Hippocampal formation (tissue), 2 donors: ENCODE measurements around the gene TSHZ3.

Source experiments
- DNase-seq, 2 donors: peaks; one replicate each; lab custom pipeline; 2025; lab: John Stamatoyannopoulos, UW

TSHZ3 gene

DNA sequence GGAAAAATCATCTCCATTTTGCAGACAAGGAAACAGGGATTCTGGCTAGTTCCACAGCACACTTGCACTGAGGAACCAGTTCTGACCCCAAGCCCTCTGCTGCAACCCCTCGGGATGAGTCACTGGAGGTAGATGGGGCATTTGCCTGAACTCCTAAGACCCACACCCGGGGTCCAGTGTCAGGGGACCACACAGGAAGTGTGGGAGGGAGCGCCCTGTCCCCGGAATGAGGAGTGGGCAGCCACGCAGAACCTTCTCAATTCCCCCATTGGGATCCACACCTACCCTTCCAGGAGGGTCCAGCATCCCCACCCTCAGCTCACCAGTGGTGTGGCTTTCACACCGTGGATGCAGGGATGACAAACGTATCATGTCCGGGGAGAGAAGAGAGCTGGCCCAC lies 62.7 kb downstream of the TSHZ3 start:
- DNase-seq, result no peak

DNA sequence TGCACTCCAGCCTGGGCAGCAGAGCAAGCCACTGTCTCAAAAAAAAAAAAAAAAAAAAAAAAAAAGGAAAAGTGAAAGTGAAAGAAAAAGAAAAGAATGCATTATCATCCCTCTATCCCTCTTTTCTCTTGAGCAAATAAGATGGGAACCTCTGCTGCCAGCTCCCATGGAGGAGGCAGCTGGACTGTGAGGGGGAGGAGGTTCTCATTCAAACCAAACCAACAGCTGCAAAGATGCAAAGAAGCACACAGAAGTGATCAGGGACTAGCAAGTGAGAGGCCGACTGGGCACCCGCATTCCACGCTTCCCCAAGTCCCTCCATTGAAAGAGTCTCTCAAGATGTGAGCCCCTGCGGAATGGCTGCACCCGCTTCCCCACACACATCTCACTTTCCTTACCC lies 63.5 kb downstream of the TSHZ3 start:
- DNase-seq, result no peak

DNA sequence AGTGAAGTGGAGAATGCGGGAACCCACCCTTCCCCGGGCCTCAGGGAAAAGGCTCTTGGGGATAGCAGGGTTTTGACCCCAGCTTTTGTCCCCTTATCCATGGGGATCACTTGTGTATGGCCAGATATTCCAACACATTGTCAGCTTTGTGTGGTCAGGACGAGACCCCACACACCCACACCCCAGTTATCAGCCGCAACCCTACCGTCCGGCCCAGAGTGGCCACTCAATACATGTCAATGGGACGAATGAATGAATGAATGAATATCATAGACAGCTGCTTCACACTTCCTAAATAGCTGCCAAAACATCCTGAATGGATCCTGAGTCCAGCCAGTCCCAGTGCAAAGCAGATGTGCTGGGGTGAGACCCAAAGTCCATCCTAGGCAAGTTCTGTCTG lies 64.6 kb downstream of the TSHZ3 start:
- DNase-seq, result no peak

DNA sequence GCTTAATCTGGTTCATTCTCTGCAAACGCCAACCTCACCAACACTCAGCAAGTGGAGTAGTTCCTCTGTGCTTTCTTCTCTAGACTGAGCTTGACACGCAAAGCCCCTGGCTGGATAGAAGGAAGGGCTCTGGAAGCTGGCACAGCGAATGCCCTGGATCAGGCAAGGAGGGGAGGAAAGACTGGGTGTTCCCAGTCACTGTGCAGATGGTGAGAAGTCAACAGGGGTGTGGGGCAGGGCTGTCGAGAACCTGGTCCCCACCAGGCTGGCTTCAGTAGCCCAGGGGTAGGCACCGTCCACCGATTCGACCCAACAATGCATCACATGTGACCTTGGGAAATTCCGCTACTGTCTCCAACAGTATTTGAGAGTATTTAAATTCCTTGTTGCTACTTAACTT lies 65.5 kb downstream of the TSHZ3 start:
- no peak for DNase-seq

DNA sequence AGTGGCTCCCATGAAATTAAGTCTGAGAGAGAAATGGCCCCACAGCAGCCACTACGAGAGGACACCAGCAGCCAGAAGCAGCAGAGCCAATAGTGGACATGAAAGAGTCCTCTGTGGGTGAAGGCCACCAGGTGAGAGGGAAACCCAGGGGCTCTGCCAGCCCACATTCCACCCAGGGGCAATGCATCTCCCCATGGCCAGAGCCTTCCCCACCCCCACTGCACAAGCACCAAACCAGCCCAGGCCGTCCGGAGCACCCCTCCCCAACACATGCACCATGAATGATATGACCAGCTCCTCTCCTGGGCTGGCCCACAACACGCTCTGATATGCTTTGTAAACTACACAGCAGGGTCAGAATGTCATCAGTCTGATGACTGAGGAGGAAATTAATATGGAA lies 66.9 kb downstream of the TSHZ3 start:
- no peak for DNase-seq

DNA sequence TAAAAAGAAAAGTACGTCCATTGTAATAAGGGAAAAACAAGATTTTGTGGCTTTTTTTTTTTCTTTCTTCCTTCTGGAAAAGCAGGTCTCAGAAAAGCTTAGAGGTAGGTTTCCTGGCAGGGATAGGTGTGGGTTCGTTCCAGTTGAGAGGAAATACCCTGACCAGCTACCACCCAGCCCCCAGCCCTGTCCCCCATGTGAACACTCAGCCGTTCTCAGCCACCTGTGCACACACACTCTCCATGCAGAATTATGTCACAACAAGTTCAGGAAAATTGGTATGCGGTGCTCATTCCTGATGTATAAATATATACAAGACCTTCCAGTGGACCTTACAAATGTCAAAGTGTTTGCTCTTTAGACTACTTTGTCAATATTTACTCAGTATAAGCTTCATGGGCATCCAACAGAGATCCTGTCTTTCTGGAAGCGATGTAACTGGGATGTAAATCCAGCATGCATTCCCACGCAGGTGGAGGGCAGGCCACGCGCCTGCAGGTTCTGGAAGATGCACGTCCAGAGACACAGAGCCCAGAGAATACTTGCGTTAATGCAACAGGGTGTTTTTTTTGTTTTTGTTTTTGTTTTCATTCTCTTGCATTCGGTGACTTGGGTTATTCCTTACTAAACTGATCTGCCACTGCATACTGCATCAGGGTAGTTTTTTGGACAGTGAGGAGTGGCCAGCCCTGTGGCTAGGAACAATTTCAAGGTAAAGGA lies 68.8 kb downstream of the TSHZ3 start:
- DNase-seq, result no peak

DNA sequence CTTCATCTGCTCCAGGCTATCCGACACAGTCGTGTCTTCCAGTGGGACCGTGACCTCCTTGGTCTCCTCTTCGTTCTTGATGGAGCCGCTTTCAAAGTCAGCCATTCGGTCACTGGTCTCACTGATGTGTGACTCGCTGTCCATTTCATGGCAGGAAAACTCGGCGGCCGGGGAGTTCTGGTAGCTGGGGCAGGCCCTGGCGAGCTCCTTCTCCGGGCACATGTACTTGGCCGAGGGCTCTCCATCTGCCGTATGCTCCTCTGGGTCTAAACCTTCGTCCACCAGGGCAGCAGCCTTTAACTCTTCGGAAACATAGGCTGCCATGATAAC lies 69.8 kb downstream of the TSHZ3 start:
- no peak for DNase-seq

DNA sequence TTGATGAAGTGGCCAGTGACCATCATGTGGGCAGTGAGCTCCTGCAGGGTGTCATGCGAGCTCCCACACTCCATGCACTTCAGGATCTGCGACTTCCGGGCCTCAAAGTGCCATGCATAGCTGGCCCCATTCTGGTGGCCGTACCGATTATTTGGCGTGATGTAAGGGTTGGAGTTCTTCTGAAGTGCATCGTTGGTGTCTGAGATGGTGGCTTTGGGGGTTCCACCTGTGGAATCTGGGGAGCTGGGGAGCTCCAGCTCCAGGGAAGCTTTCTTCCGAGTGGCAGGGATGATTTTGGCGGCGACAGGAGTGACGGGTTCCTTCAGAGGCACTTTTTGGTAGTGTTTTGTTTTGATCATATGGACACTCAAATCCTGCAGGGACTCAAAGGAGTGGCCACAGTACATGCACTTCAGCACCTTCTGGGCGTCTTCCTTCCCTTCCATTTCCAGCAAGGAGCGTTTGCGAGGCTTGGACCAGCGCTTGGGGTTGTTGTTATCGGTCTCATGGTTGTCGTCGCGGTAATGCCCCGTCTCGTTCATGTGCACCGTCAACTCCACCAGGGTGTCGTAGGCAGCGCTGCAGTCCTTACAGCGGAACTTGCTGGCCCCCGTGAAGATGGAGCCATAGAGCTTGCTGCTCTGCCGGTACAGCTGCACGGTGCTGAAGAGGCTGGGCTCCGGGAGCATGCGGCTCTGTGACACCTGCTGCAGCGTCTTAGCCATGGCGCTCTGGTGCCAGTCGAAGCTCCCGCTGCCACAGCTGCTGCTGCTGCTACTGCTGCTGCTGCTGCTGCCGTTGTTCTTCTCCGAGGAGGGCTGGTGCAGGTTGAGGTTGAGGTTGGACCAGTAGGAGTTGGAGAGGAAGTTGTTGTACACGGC lies 70.4 kb downstream of the TSHZ3 start:
- no peak for DNase-seq

DNA sequence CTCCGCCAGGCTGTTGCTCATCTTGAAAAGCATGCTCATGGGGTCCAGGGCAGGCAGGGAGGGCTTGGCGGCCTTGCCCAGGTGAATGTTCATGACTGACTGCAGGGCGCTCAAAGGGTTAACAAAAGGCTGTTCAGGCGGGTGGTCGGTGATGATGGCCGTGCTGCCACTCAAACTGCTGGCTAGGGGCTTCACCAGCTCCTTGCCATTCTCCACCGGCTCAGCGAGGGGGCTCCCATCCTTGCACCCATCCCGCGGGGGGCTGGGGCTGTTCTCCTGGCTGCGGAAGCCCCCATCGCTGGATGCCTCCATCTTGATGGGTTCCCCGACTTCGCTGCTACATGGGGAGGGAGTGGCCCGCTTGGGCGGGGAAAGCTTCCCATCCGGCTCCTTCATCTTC lies 71.7 kb downstream of the TSHZ3 start:
- DNase-seq, result no peak

DNA sequence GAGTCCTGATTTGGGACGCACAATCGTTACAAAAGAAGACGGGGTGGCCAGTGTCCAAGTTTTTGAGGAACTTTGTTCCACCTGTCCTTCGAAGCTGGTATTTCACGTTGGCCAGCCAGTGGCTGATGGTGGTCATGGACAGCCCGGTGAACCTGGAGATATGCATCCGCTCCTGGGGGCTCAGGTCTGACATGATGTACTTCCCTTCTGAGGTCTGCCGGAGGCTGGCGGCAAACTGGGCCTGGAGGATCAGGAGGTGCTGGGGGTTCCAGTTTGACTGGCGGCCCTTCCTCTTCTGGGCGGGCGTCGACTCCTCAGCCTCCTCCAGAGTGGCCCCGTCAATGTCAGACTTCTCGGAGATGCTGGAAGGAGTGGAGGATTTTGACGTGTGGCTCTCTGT lies 72.4 kb downstream of the TSHZ3 start:
- DNase-seq, result no peak

DNA sequence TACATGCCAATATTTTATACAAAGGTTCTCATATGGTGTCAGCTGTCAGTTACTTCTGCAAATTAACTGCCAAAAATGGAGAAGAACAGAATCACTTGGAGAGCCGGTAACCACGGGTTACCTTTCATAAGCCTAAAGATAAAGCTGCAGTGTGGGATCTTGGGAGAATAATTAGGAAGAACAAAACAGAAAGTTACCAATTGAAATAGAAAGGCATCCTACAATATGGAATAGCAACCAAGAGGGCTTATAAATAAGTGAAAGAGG lies 74.2 kb downstream of the TSHZ3 start:
- no peak for DNase-seq

DNA sequence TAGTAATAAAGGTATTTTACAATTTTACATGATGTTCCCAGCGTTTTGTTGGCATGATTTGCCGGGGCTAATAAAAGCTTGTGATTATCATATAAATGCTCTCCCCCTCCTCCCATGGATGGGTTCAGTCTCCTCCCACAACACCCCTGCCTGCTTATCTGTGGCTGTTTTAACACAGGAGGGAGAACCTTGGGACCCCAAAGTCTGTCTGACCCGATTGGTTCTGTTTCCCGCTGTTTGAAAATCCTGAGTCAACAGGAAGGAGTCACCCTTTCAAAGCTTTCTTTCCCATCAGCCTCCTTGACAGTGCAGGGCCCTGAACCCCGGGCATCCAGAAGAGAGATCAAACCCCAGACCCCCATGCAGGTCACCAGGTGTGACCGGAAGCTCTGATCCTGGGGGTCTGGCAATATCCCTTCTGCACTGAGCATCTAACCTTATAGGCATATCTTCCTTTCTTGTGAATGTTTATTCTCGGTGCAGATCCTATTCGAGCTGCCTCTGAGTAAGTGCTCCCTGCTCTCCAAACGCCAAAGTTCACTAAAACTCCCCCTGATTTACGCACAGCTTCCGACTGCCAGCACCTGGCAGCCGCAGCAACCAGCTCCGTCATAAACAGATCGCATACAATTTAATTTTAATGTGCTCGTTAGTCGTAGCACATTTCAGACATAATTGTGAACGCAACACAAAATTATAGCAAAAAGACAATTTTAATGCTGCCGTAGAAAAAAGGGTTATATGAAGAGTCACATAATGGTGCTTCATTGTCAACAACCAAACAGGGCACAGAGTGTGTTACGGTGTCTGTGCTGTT lies 74.8 kb downstream of the TSHZ3 start:
- no peak for DNase-seq

DNA sequence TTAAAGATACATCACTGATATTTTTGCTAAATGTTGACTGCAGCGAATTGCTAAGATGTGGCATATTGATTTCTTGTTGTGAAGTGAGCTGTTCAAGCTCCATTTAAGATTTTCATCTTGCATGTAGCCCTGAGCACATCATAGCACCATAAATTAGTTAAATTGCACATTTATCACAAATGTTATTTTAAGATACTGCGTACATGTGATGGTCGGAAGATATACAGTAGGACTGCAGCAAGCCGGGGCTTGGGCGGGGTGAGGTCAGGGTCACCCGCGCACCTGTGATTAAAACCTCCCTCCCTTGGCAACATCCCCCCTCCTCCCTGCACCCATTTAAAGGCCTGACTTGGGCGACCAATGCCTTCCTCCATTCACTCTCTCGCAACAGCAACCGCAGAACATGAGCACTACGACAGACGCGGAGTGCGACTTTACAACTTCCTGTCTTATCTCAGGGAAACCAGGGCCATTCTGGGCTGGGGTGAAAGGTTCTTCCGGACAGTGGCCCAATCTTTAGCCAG lies 76.6 kb downstream of the TSHZ3 start:
- DNase-seq, result no peak

DNA sequence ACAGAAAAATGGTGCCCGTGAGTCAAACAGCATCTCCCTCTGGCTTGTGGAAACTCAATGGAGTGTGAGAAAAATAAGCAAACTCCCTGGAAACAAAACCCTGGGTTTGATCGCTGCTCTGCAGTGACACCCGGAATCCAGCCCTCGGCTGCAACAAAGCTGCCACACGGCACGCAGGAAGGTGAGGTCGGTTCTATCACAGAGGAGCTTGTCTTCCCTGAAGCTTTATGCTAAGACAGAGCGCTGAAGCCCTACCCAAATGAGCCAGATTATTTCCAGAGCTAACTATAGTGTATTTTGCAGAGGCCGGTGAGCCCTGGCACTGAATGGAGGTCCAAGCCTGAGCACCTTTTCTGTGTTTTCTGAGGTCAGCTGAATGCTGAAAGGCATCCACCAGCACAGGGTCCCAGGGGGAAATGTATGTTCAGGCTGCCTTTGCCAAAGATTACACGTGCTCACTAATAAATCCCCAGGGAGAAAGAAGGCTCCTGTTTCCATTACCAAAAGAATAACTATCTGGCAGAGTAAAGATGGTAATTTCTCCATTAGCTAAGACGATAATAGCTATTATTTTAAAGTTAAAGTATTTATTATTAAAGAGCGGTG lies 77.8 kb downstream of the TSHZ3 start:
- DNase-seq, result no peak

DNA sequence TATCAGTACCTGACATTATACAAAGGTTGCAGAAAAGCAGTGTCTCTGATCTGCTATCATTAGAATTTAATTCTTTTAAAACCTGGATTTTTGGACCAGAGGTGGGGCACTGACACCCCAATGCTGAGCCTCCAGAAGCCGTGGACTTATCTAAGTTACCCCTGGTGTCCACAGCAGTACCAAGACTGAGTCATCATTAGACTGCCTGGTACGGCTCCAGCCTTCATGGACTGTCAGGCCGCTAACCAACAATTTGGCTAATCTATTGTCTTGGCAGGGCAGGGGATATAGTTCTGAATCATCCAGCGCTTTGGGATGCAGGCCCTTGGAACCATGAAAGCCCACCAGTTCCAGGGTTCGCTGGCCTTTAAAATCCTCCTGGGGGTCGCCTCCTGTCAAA lies 78.3 kb downstream of the TSHZ3 start:
- no peak for DNase-seq

DNA sequence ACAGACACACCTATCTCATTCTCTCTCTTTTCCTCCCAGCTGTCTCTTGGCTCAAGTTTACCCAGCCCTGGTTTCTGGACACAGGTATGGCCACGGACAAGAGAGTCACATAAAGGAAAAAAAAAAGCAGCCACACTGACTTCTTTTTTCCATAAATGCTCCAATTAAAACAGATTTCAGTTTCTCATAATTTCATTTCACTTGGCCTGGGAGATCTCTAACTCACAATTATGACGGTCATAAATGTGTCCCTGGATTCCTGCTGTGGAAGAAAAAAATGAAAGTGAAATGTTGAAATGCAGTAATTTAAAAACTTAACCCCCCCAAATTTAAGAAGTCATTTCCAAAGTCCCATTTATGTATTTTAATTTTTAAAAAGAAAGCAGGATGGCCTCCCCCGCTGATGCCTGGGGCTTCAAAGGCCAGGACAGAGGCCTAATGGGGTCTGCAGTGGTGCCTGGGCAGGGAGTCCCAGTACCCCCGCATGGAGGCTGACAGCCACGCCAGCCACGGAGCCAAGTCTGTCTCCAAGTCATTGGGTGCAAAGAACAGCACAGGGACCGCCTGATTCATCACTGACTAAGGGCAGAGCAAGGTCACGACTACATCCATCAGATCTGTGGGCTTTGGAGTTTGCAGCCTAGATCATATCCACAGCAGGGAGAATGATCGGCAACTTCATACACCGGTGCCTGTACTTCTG lies 79.7 kb downstream of the TSHZ3 start:
- DNase-seq, result no peak

DNA sequence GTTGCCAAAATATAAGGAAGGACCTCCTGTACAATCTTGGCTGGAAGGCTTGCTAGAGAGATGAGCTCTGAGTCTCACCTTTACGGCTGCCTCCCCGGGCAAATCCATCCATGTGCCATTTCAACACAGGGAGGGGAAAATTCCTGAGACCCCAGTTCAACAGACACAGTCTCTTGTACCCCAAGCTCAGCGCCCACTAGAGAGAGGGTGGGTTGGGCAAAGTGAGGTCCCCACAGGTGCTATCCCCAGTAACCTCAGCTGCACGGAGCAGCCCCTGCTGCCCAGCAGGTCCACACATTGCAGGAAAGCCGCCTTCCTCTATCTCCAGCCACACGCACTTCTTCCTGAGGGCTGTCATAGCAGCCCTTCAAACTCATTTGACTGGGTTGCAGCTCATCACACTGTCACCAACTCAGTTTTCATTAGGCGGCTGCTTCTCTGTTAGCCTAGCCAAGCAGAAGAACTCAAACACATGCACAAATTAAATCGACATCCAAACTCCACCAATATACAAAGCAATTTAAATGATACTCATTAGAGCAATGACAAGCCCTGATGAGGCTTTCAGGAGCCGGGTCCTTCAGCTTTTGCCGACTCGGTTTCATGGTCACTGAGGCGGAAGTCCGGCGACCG lies 80.4 kb downstream of the TSHZ3 start:
- no peak for DNase-seq

DNA sequence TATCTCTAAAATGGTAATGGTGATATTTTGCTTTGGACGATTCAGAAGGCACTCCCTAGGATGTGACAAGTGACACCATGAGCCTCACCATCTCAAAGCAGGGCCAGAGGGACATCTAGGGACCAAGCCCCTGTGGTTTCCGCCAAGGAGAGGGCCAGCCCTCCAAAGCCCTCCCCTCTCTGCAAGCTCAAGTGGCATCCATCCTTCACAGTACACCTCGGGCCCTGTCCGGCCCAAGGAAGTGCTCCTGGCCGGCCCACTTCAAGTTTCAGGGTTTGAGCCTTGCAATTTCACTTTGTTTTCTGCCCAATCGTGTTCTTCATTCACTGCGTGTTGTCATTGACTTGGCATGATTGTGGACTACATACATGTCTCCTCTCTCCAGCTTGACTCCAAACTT lies 82.5 kb downstream of the TSHZ3 start:
- no peak for DNase-seq

DNA sequence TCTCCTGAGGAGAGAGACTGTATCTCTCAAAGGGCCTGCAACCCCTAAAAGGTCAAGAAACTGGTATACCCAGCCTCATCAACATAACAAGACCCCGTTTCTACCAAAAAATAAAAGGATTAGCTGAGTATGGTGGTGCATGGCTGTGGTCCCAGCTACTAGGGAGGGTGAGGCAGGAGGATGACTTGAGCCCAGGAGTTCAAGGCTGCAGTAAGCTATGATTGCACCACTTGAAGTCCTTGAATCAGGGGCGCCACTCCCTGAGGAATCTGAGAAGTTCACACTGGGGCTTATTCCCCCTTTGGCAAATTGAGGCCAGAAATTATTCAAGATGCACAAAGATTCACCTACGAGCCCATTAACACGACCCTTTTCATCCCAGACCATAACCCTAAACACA lies 83.0 kb downstream of the TSHZ3 start:
- no peak for DNase-seq

DNA sequence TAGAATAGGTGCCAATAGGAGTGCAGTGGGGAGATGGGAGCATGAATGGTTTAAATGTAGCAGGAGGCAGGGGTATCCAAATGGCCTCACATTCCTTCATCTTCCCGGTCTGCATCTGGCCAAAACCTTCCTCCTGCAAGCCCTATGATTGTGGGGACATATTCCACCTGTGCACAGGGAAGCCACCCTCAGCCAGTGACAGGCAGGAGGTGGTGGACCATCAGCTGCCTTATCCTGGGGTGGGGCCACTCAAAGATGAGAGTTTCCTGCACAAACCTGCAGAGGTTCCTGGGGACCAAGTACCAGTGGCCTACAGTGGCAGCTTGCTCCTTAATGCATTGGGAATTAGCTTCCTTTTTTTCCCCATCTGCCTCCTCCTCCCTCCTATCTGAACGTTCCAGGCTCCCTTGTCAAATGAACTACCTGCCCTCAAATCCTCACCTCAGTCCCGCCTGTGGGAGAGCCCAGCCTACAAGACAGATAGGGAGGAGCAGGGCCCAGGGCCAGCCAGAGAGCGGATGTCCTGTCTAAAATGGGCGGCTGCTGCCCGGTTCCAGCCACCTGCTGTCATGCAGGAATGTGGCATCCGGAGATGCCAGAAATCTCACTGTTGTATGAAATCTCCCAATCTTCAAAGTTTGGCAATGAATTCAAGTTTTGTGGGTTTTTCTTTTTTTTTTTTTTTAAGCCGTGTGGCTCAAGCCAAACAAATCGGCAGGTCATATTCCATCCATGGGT lies 85.0 kb downstream of the TSHZ3 start:
- no peak for DNase-seq

DNA sequence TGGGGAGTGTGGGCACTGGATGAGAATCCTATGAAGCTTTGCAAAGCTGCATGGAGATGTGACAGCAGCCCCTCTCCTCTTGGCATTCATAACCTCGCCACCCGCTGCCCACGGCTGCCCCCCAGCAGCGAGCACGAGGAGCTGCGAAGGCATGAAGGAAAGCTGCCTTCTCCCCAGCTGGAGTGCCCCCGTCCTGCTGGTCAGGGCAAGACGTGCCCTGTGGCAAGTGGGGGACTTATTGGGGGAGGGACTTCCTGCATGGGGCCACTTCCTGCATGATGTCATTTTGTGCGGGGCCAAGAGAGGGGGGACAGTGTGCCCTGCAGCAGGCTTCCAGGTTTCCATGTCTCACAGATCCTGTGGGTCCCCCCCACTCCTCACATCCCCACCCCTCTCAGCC lies 85.9 kb downstream of the TSHZ3 start:
- DNase-seq, result no peak
